NCI-H2171 treated with DMSO at 0.1 percent for 48 hours (cell line): Measurements from ENCODE around the gene SYNGR1.

Experiments
- DNase-seq: peaks from one replicate; lab custom pipeline; 2025; lab: John Stamatoyannopoulos, UW

SYNGR1 gene

DNA sequence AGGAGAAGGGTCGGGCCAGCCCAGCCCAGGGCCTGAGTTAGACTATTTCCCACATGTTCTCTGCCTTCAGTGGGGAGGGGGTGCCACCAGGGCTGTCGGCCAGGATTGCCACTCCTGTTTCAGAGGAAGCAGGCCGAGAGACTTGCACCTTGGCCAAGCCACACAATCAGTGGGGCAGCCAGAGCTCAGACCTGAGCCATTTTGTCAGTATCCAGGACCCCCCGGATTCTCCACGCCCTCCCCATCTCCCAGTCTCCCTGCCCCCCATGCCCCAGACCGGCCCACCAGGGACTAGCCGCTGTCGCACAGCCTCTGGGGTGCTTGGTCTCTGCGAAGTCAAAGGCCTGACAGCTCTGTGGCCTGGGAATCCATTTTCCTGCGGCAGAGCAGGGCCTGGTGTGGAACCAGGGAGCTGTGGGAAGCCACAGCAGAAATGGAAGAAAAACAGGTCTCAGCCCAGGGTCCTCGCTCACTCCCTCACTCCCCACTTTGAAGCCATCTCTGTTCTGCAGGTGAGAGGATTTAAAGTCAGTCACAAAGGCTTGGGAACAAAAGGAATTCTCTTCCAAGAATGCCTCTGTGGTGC is 81.5 kb downstream of the SYNGR1 start:
- DNase-seq, result no peak

DNA sequence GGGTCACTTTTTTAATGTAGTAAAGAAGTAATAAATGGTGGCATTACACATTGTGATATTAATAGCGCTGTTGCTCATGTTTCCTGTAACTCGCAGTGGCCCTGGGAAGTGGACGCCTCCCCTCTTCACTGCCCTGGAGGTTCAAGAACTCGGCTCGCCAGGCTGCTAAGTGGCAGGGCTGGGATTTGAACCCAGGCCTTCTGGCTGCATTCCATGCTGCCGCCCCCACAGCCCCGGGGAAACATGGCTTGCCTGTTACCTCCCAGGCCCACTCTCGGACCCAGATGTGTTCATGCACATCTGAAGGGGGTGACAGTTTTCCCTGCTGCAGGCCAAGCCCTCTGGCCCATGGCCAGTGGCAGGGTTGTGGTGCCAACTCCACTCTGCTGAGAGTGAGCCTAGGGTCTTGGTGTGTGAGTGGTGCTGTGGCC is 82.0 kb downstream of the SYNGR1 start:
- DNase-seq, result no peak

DNA sequence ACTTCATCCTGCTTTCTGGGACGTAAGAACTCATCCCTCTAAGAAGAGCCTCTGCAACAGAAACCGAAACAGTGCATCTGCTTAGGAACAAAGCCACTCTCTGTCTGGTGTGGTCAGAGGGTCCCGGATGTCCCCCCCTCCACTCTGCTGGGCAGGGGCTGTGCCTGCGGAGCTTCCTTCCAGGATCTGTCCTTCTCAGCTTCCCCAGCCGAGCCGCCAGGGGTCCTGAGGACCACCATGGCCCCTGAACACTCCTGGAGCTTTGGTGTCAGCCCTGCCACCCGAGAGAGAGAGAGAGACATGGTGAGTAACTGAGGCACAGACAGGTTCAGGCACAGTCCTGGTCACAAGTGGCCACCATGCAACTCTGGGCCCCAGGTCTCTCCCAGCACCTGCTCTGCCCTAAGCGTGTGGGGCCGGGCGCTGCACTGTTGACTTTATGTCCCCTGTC is 82.6 kb downstream of the SYNGR1 start:
- no peak for DNase-seq

DNA sequence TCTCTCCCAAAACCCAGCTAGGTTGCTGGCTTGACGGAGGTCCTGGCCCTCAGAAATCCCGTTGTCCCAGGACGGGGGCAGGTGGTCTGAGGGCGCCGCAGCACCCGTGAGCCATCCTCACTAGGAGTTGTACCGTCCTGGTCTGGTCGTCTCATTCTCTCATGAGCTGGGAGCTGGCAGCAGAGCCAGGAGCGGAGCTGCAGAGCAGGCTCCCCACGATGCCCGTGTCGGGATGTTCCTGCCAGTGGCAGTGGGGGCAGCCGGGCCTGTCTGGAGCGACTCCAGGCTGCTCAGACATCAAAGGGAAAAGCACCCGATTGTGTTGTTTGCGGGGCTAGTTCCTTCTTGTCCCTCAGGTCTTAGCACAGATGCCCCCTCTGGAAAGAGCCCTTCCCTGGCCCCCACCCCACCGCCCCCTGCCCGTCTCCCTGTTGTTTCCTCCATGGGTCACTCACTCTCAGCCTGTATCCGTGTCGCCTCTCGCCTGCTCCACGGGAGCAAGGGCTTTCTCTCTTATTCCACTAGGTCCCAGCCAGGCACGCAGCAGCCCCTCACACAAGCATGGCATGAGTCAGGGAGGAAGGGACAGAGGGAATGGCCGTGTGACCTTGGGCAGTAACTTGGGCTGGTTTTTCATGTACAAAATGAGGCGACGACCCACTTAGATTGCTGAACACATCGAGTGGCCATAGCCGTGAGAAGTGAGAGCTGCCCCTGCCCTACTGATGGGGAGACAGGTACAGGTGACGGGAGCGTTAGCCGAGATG is 83.9 kb downstream of the SYNGR1 start:
- no peak for DNase-seq

DNA sequence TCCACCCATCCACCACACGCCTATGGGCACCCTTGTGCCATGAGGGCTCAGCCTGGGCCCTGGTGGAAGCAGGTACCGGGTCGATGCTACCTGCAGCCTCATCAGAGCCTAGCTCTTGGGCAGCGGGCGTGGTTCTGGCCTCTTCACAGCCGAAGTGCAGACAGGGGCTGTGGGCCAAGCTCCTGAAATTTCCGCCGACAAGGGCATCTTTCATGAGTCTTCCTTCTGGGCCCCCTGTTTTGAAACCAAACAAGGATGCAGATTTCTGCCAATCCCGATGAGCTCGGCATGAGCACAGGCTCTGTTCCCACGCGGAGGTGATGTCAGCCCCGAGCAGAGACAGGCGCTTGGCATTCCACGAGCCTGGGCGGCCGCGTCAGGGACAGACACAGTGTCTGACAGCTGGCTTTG is 84.5 kb downstream of the SYNGR1 start:
- no peak for DNase-seq

DNA sequence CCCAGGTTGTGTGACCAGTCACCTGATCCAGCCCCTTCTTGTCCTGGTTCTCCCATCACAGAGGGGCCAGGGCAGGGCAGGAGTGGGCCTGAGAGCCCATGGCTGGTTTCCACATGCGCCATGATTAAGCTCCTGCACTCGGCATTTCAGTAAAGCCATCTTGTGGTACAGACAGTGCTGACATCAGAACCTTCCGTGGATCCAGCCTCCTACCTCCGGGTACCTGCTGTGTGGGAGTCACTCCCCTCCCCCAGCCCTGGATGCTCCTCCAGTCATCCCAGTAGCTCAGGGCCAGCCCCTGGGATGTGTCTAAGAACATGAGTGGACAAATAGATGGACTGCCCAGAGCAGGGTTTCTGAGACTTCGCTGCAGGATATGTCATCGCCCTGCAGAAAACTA is 84.9 kb downstream of the SYNGR1 start:
- DNase-seq, result no peak
